NB4 (cell line): ENCODE results near the gene GPLD1.

Source experiments
- DNase-seq: peaks from one replicate; pipeline ENCODE4 v3.0.0; 2010; ENCODE audit warnings: low read depth
- H3K4me3 ChIP-seq: one replicate; pipeline ENCODE4 v1.5.1; 2011; ENCODE audit warnings: mild to moderate bottlenecking, low read depth, low read length, moderate library complexity
- CTCF ChIP-seq: IDR thresholded peaks from one replicate; pipeline ENCODE4 v1.5.1; 2012; ENCODE audit warnings: low read depth, low read length
- MAX ChIP-seq: IDR thresholded peaks from 2 replicates; pipeline ENCODE4 v1.6.1; 2011; ENCODE audit warnings: low read depth, low read length
- MYC ChIP-seq: IDR thresholded peaks from 2 replicates; pipeline ENCODE4 v1.6.1; 2011; ENCODE audit warnings: low read depth, low read length
- POLR2A ChIP-seq: IDR thresholded peaks from 2 replicates; pipeline ENCODE4 v1.6.1; 2011; ENCODE audit warnings: mild to moderate bottlenecking; ENCODE audit not compliant: insufficient read length; ENCODE audit errors: extremely low read depth

Gene GPLD1

GRCh38 chr6:24464253-24465038 is 24.9 kb downstream of the GPLD1 start:
- no peak for DNase-seq
- no peak for TF ChIP-seq MYC
- no peak for TF ChIP-seq MAX
- no peak for TF ChIP-seq CTCF
- TF ChIP-seq POLR2A, result no peak

GRCh38 chr6:24460966-24461365 is 28.4 kb downstream of the GPLD1 start:
- TF ChIP-seq POLR2A, result no peak
- TF ChIP-seq MAX, result no peak
- TF ChIP-seq CTCF, result no peak
- TF ChIP-seq MYC, result no peak
- H3K4me3 ChIP-seq, result no peak overlapping the region
- no peak for DNase-seq

More at GRCh38 chr6:24464253-24465038, 24.9 kb downstream of the GPLD1 start:
- no peak overlapping the region for H3K4me3 ChIP-seq

- TF ChIP-seq MAX (no peak), POLR2A (no peak), MYC (no peak), CTCF (no peak)
- no peak overlapping the region for H3K4me3 ChIP-seq
- no peak for DNase-seq
Measured at GRCh38 chr6:24458941-24459340, 30.4 kb downstream of the GPLD1 start.

GRCh38 chr6:24458134-24458533 is 31.2 kb downstream of the GPLD1 start:
- H3K4me3 ChIP-seq, result no peak overlapping the region
- peak; percentile 10 for DNase-seq
- TF ChIP-seq MYC, result no peak
- TF ChIP-seq POLR2A, result no peak
- TF ChIP-seq CTCF, result no peak
- no peak for TF ChIP-seq MAX

- no peak overlapping the region for H3K4me3 ChIP-seq
- DNase-seq, result no peak
- TF ChIP-seq POLR2A, result no peak
- no peak for TF ChIP-seq CTCF
- no peak for TF ChIP-seq MAX
- no peak for TF ChIP-seq MYC
Measured at GRCh38 chr6:24455061-24455460, 34.3 kb downstream of the GPLD1 start.
